ENCODE measurements around the gene AGAP5.

The AGAP5 gene

DNA sequence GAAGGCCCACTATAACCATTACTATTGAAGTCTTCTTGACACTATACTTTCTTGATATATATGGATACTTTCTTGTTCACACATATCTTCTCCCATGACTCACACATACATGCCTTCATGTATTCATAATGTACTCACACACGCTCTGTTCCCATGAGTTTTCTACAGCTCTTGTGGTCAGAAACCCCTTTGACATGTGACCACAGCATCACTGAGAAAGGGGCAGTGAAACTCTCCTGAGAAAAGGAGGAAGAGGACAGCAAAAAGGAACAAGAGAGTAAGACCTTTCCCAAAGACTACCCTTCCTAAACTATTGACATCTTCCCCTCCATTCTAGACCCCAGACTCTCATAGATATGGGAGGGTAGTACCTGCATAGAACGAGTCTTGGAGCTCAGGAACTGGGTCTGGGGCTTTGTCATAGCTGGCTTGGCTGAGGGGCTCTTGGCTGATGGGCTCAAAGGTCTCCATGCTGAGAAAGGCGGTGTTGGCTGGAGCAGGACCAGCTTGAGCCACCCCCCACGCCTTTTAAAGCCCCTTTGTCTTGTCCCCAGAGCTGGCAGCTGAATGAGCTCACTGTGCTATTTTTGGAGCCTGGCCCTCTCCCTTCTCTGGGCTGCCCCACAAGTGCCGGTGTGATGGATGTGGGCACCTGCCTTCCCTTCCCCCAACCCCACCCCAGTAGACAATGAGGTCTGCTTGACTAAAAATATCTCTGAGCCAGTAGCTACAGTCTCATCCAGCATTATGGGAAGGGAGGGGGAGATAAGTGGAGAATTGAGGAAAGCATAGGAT lies 47.2 kb downstream of the AGAP5 start:
- no peak for FAIRE-seq

DNA sequence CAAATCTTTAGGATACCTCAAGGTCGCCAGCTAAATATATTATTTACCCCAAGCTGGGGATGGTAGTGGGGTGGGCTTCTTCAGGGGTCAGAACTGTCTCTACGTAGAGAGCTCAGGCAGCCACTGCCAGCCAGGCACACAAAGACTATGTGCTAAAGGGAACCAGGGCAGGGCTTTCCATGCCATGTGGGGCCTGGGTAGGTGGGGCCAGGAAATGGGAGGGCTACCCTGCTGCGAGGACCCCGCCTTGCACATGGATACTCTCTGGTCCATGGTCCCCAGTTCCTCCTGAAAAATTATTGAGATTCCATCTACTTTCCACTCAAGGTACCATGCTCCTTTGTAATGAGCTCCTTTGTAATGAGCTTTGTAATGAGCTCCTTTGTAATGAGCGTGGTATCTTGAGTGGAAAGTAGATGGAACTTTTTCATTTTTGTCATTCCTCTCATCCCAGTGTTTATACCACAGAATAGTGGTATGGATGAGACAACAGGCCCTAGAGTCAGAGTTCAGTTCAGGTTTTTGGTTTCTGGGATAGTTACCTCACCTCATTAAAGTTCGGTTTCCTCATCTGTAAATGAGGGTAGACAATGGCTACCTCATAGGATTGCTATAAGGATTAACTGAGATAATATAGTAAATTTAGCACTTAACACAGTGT lies 47.9 kb downstream of the AGAP5 start:
- no peak for FAIRE-seq

DNA sequence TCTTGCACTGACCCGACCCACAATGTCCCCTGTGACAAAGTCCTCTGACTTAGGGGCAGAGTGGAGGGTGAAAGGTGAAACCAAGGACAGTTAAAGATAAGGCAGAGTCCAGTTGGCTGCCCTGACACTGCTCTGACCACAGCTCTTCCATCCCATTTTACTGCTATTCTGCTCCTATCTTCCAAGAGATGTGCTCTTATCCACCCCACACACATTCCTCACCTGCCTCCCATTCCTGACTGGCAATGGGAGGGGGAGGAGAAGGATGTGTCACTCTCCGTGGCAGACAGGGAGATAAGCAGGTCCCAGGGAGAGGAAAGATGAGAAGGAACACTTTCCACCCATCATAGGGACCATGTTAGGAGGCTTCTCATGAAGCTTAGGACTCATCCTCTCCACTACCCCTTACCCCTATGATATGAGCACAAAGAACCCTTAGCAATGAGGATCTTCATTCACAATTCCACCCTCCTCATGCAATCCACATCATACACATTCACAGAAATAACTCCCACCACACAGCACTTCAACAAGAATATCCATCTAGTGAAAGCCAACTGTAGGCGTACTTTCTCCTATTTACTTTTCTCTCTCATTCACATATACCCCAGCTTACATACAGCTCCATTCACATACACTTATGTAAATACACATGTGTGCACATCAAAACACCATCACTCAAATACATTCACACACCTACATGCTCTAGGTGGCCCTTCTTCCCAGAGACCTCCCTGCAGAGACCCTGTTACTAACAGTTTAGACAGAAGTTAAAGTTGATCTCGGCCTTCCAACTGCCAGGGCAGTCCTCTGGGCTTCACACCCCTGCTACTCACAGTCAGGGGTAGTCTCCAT lies 48.7 kb downstream of the AGAP5 start:
- FAIRE-seq: no peak

DNA sequence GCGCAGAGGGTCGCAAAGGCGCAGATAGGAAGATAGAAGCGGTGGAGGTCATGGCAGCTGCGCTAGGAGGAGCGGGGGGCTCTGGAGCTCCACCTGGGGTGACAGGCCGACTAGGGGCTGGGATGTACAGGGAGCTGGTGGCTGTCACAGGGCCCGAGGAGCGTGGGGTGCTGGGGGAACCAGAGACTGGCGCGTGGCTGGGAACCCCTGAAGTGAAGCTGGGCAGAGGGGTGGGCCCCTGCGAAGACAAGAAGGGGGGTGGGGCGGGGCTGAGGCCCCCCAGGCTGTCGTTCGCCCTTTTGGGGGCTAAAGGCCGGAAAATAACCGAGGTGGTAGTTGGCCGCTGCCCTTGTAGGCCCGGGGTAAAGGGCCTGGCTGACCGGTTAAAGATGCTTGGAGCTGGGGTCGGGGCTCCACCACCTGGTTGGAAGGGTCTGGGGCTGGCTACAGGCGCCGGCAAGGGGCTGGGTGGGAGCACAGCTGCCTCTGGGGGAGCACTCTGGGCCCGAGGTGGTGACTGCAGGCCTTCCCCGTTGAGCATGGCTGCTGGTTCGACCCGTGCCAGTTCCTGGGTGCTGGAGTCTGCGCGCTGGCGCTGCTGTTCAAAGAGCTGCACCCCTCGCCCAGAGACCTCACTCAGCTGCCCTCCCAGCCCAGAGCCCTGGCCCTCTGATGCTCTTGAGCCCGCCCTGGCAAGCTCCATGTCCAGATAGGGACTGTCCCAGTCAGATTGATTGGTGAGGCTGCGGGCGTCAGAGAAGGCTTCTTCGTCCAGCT lies 49.8 kb downstream of the AGAP5 start:
- FAIRE-seq: no peak

DNA sequence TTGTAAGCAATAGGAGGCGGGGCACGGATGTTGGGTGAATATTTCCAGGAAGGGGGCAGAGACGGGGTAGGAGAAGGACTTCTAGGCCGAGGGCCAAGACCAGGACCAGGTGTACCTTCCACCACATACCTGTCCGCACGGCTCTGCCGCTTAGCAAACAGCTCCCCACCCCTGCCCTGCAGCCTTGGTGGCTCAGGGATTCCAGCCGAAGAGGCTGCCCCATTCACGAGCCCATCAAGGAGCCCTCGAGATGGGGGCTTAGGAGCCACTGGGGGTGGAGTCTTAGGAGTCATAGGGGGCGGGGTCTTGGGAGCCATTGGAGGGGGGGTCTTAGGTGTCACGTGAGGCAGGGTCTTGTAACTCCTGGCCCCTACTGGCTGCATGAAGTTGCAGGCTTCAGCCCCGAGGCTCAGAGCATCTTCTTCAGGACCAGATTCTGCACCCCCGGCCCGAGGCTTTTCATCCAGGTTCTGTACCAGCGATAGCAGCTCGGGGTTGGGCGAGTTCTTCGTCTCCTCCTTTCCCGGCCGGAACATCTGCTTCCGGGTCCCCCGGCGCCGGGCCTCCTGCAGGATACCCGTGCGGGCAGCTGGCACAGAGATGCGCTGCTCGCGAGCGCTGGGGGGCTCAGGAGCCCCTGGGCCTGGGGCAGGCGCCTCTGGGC lies 50.6 kb downstream of the AGAP5 start:
- no peak for FAIRE-seq

DNA sequence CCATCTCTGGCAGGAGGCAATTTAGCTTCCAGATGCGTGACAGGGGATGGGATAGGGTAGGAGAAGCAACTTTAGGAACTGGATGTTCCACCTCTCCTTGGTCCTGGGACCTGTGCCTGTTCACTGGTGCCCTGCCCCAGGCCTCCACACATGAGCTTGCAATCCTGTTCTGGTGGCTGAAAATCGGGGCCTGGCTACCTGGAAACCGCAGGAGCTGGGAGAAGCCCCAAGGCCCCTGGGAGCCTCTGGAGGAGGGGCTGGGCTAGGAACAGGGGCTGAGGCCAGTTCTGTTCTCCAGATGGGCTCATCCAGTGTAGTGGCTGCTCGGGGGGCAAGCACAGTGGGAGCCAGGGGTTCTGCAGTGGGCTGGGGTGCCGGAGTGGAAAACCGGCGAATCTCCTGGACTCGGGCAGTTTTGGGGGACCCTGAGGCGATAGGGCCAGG lies 51.3 kb downstream of the AGAP5 start:
- FAIRE-seq: no peak

DNA sequence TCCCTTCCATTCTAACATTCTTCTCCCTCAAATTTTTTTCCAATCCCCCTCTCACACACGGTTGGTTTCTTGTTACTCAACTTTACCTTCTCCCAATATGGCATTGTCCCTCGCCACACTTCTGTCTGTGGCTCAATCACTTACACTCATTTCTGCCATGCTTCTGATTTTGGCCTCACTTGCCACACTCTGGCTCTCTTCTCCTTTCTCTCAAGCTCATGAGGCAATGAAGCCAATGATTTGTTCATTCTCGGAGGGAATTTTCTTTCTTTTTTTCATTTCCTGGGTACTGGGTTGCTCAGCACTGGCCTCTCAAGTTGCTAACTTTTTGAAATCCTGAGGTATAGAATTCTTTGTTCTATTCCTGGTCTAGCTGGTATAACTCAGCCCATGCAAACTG lies 52.7 kb downstream of the AGAP5 start:
- FAIRE-seq: no peak

DNA sequence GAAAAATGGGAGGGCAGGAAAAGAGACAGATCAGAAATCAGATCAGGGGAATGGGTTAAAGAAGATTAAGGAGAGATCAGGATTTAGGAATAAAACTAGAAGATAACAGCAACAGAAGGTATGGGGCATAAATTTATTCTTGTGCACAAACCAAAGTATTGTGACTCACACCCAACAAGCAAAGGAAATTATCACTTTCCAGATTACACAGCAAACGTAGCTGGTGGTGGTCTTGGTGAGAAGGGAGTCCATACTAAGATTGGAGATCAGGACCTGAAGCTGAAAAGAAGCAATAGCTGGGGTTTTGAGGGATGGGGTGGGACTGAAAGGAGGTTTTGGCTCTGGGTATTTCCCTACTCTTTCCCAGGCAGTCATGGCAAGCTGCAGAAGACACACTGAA lies 53.1 kb downstream of the AGAP5 start:
- no peak for FAIRE-seq

DNA sequence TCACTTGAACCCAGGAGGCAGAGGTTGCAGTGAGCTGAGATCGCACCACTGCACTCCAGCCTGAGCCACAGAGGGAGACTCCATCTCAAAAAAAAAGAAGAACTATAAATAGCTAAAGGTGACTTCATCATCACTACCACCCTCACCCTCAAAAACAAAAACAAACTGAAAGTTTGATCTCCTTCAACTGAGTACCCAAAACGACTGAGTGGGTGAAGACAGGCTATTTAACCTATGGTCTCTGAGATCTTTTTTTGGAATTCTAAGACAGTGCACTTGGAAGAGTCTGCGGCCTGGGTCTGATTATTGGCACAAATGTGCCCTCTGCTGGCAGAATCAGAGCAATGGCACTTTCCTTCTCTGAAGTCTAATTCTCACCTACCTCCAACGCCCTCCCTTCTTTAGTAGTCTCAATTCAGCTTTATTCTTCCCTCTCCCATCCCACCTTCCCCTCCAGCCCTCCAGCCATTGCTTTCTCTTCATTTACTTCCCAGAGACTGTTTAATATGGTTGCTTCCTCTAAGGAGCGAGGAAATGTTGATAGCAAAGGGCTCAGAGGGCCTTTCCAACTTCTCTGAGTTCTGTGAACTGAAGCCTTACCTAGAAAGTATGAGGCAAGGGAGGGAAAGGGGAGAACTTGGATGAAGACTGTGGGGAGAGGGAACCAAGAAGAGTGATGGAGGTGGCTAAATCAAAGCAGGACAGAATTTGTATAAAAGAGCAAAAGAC lies 53.7 kb downstream of the AGAP5 start:
- FAIRE-seq: peak; percentile 74

DNA sequence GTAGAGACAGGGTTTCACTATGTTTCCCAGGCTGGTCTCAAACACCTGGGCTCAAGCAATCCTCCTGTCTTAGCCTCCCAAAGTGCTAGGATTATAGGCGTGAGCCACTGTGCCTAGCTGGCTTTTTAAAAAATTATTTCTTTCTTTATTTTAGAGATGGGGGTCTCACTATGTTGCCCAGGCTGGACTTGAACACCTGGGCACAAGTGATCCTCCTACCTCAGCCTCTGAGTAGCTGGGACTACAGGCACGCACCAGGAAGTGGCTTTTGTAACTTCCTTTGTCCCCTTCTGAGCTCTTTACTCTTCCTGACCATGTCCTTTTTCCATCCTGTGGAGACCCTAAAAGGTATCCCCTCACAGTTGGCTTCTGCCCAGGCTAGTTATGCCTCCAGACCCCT lies 54.5 kb downstream of the AGAP5 start:
- no peak for FAIRE-seq

DNA sequence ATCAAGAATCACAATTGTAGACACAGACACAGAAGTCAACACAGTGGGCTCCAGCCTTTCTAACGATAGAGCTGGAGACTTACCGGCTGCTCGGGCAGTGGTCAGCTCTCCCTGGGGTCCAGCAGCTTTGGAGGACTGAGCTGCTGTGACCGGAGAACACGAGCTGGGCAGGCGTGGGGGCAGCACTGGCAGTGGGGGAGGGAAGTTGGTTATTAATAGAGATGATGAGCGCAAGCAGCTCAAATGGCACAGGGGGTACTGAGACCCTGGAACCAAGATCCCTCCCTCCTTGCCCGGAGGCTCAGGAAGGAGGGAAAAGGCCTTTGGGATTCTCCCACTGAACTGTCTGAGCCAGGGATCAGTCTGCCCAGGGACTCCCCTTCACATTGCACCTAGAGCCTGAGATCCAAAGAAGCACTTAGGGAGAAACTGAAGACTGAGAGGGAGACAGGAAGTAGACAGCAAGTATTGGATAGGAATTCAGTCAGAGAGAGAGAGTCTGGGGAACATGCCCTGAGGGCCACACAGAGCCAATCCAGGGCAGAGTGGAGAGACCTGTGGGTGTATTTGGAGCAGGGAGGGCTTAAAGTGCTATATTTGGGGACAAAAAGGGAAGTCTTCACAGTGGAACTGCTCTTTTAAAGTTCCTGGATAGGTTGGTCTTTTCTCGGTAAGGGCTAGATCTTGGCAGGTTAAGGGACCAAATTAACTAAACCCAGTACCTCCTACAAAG lies 56.4 kb downstream of the AGAP5 start, which contains the start of gene MYOZ1:
MYOZ1 (minus strand) TSS at position 147 of the 733 bp plus-strand sequence. CDS start 1,457 bp downstream, outside the sequence.
- FAIRE-seq: no peak

DNA sequence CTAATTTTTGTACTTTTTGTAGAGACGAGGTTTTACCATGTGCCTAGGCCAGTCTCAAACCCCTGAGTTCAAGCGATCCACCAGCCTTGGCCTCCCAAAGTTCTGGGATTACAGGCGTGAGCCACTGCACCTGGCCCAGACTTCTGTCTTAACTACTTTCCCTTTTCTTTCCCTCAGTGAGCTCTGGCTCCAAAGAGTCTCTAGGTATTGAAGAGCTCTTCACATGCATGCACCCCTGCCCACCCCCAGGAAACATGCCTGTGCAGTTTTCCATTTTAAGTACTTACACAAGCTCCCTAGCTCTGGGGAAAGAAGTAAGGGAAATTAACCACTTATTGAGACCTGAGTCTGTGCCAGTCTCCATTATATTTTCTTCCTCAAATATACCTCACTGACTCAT lies 58.6 kb downstream of the AGAP5 start:
- no peak for FAIRE-seq

DNA sequence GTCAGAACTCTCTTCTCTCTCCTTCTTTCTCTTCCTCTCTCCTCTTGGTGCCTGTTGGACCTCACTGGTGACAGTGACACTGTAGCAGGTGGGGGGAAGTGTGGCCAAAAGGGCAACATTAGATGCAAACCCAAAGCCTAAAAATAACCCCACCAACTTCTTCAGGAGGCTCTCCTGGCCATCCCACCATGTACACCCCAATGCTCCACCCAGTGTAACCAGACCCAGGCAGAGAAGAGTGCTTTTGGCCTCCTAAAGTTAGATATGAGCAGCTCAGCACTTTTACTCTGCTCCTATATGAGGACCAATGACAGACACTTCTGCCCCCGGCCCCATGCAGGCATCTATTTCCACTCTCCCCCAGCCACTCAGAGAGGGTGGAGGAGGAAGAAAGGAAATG lies 62.1 kb downstream of the AGAP5 start:
- FAIRE-seq: no peak

DNA sequence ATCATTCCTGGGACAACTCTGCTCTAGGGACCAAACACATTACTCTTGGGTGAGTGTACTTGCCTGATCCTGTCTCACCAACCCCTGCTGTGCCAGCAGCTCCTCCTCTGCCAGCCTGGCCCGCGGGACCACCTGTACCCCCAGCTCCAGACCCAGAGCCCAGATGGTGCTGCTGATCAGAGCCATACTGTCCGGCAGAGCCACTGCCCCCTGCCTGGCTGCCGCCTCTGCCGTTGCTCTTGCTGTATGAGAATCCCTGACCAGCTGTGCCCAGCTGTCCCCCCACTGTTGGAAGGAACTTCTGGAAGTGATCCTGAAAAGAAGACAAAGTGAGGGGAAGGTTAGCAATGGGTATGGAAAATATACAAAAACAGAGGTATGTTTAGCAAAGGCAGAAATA lies 63.5 kb downstream of the AGAP5 start:
- FAIRE-seq: no peak

DNA sequence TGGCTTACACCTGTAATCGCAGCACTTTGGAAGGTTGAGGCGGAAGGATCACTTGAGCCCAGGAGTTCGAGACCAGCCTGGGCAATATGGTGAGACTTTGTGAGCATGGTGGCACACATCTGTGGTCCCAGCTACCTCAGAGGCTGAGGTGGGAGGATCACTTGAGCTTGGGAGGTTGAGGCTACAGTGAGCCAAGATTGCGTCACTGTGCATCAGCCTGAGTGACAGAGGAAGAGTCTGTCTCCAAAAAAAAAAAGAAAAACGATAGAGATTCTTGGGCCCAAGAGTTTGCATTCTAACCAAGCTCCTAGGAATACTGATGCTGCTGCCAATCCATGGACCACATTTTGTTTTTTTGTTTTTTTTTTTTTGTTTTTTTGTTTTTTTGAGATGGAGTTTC lies 68.7 kb downstream of the AGAP5 start:
- no peak for FAIRE-seq

DNA sequence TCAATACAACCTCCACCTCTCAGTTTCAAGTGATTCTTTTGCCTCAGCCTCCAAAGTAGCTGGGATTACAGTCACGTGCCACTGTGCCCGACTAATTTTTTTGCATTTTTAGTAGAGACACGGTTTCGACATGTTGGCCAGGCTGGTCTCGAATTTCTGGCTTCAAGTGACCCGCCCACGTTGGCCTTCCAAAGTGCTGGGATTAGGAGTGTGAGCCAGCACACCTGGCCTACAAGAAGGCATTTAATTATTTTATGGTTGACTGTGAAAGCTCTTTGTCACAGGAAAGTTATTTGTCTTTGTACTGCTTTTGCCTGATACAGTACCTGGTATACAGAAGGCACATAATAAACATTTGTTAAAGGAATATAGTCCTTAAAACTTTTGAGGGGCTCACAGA lies 69.5 kb downstream of the AGAP5 start:
- FAIRE-seq: no peak

DNA sequence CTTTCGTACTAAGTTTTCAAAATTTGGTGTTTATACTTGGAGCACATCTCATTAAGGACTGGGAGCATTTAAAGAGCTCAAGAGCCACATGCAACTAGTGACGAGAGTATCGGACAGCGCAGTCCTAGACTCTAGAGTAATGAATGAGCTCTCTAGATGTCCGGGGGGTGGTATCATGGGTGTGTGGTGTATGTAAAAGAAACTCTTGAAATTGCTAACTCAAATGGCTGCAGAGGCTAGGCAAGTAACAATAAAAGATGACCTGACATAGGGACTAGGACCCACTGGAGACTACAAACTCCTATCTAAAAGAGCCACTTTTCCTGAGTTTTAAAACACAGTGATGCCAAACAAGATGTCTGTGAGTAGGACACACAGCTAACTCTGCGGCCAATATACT lies 70.6 kb downstream of the AGAP5 start:
- no peak for FAIRE-seq

DNA sequence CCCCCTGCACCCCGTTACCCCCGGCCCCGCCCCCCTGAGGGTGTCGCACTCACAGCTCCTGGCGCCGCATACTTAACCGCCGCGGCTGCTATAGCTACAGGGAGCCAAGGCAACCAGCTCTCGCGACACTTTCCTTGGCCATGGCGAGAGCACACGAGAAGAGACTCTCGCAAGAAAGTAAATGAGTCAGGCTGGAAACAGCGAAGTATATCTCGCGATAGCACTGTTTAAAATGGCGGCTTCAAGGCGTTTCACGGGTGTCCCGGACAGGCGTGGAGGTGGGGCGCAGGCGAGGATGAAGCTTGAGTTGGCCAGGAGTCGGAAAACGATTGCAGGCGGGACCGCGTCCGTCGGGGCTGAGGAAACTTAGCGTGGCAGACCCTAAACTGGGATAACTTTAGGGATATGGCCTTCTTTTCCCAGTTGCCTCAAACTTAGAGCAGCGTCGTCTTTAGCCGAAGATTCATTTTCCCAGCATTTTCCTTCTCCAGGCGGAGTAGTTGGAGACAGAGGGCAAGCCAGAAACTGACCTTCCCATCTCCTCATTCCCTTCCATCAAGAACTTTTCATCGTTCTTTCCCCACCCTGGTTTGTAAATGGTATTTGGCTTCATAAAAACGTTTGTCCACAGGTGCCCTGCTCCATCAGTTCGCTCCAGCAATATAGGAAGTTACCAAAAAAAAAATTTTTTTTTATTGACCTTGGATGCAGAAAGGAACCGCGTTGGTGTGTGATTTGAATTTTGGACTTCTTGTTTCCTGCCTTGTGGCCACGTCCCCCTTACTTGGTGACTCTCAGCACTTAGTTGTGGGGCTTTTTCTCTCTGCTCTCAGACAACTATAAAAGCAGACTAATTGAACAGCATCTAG lies 71.8 kb downstream of the AGAP5 start:
- peak; percentile 59 for FAIRE-seq

All from endometrium (tissue), 2 donors.